Body of pancreas (tissue), 4 donors: ENCODE data around the gene PFN2.
"Not testable (repeated sequence)": the region's sequence is repeated elsewhere in the genome, so short reads cannot be mapped to it uniquely, and the experiment has no call there.

Experiments
- POLR2A ChIP-seq, 3 donors: fragments of 450-650 bp; IDR thresholded peaks; one replicate each; pipeline ENCODE4 v1.6.1; 2016; ENCODE audit warnings: antibody characterized with exemption in 3 of 3, mild to moderate bottlenecking in 2 of 3
- TF ChIP-seq, protein P1 (sequence below), 7 experiments: fragments of 450-650 bp in 4 of 7; fragments of 200-600 bp in 3 of 7; sonication (generic) in 3 of 7; IDR thresholded peaks; one replicate each; pipeline ENCODE4 v1.5.1; 2016 to 2019; ENCODE audit warnings: antibody characterized with exemption in 7 of 7

DNA sequence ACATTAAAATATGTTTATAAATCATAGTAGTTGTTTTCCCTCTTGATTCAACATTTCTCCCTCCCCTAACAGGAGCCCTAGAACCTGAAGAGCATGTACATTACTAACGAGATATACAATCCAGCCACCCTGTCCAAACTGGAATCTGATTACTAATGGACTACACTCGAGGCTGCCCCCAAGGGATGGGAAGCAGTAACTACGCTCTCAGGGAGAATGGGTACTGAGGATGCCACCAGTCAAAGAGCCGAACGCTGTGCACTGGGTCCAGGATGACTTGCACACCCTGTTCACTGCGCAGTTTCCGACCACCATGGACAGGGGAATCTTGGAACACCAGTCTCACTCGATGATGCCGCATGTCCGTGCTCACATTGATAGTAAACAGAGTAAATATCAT lies 11.3 kb upstream of the PFN2 start:
- TF ChIP-seq, protein P1, sequence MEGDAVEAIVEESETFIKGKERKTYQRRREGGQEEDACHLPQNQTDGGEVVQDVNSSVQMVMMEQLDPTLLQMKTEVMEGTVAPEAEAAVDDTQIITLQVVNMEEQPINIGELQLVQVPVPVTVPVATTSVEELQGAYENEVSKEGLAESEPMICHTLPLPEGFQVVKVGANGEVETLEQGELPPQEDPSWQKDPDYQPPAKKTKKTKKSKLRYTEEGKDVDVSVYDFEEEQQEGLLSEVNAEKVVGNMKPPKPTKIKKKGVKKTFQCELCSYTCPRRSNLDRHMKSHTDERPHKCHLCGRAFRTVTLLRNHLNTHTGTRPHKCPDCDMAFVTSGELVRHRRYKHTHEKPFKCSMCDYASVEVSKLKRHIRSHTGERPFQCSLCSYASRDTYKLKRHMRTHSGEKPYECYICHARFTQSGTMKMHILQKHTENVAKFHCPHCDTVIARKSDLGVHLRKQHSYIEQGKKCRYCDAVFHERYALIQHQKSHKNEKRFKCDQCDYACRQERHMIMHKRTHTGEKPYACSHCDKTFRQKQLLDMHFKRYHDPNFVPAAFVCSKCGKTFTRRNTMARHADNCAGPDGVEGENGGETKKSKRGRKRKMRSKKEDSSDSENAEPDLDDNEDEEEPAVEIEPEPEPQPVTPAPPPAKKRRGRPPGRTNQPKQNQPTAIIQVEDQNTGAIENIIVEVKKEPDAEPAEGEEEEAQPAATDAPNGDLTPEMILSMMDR (IDR thresholded peaks at IDR 0.05): not testable (repeated sequence)
- TF ChIP-seq POLR2A (IDR thresholded peaks at IDR 0.05): not testable (repeated sequence)
